Parathyroid adenoma (tissue), 2 donors: ENCODE measurements around the gene DNMT3L.

Experiments used
- H2AFZ ChIP-seq: fragments of 300-600 bp; sonication (generic); one replicate; pipeline ENCODE4 v1.7.0; 2017; ENCODE audit warnings: antibody characterized with exemption, mild to moderate bottlenecking
- H3K27ac ChIP-seq: fragments of 300-600 bp; sonication (generic); one replicate; pipeline ENCODE4 v1.7.0; 2017
- H3K27me3 ChIP-seq: fragments of 300-600 bp; sonication (generic); one replicate; pipeline ENCODE4 v1.7.0; 2017; ENCODE audit warnings: low read length; ENCODE audit not compliant: control insufficient read depth, insufficient read depth
- H3K36me3 ChIP-seq: fragments of 300-600 bp; sonication (generic); one replicate; pipeline ENCODE4 v1.7.0; 2017; ENCODE audit warnings: low read length; ENCODE audit not compliant: control insufficient read depth, insufficient read depth
- H3K4me1 ChIP-seq: fragments of 300-600 bp; sonication (generic); one replicate; pipeline ENCODE4 v1.7.0; 2017; ENCODE audit warnings: control low read depth
- H3K4me2 ChIP-seq: fragments of 300-600 bp; sonication (generic); one replicate; pipeline ENCODE4 v1.7.0; 2017; ENCODE audit warnings: low read length
- H3K4me3 ChIP-seq: fragments of 300-600 bp; sonication (generic); one replicate; pipeline ENCODE4 v1.7.0; 2017; ENCODE audit warnings: low read depth, low read length
- H3K79me2 ChIP-seq: fragments of 300-600 bp; sonication (generic); one replicate; pipeline ENCODE4 v1.7.0; 2017; ENCODE audit warnings: control low read depth
- H3K9ac ChIP-seq: fragments of 300-600 bp; sonication (generic); one replicate; pipeline ENCODE4 v1.7.0; 2017; ENCODE audit warnings: mild to moderate bottlenecking
- H3K9me3 ChIP-seq: fragments of 300-600 bp; sonication (generic); one replicate; pipeline ENCODE4 v1.7.0; 2017; ENCODE audit warnings: low read length; ENCODE audit not compliant: control insufficient read depth
- TF ChIP-seq, protein P1 (sequence below): fragments of 300-600 bp; sonication (generic); IDR thresholded peaks from one replicate; pipeline ENCODE4 v1.7.0; 2017; ENCODE audit warnings: antibody characterized with exemption, mild to moderate bottlenecking
- donor health status: primary hyperparathyroidism.

The DNMT3L gene

DNA sequence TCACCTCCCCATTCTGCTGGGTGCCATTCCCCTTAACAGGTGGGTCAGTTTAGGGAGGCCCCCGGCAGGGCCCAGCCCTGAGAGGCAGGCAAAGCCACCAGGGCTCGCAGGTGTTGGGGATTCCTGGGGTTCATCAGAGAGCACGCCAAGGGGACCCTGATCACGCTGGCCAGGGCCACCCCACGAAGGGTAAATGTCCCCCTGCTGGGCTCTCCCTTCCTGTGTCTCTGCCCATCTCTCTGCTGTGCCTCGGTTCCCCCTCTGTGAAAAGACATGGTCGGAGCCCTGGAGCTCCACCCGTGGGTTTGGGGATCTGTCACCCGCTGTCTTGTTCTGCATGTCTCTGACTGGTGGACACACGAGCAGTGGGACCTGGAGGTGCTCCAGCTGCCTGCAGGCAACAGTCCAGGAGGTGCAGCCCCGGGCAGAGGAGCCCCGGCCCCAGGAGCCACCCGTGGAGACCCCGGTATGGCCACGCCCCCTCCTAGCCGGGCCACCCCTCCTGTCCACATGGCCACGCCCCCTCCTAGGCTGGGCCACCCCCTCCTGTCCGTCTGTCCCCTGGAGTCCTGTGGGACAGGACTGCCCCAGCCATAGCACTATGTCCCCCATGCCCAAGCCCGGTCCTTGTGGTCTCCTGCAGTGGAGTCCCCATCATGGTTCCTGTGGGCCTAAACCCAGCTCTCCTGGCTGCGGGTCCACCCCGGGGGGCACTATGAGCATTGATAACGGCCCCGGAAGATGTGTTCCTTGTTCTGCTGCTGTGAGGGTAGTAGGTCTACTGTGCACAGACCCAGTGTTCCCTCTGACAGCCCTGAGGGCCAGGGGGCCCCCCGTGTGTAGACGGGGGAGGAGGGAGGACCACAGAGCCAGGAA, 30.5 kb upstream of the DNMT3L start:
- Histone ChIP-seq H3K79me2 (no peaks in the 10 kb centered on the region), H3K36me3 (no peaks in the 10 kb centered on the region), H3K4me1 (no peaks in the 10 kb centered on the region), H3K27me3 (no peaks in the 10 kb centered on the region), H2AFZ (no peak overlapping the region), H3K4me3 (no peak overlapping the region), H3K9me3 (no peaks in the 10 kb centered on the region), H3K27ac (no peak overlapping the region), H3K9ac (no peak overlapping the region), H3K4me2 (no peak overlapping the region)
- TF ChIP-seq, protein P1, sequence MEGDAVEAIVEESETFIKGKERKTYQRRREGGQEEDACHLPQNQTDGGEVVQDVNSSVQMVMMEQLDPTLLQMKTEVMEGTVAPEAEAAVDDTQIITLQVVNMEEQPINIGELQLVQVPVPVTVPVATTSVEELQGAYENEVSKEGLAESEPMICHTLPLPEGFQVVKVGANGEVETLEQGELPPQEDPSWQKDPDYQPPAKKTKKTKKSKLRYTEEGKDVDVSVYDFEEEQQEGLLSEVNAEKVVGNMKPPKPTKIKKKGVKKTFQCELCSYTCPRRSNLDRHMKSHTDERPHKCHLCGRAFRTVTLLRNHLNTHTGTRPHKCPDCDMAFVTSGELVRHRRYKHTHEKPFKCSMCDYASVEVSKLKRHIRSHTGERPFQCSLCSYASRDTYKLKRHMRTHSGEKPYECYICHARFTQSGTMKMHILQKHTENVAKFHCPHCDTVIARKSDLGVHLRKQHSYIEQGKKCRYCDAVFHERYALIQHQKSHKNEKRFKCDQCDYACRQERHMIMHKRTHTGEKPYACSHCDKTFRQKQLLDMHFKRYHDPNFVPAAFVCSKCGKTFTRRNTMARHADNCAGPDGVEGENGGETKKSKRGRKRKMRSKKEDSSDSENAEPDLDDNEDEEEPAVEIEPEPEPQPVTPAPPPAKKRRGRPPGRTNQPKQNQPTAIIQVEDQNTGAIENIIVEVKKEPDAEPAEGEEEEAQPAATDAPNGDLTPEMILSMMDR: no peak

GRCh38 chr21:44291078-44291935, 29.6 kb upstream of the DNMT3L start:
- no peak overlapping the region for H3K27ac ChIP-seq
- no peak overlapping the region for H3K9ac ChIP-seq
- H3K79me2 ChIP-seq: no peaks in the 10 kb centered on the region
- TF ChIP-seq, protein P1: no peak
- H3K4me1 ChIP-seq: no peaks in the 10 kb centered on the region
- H3K36me3 ChIP-seq: no peaks in the 10 kb centered on the region
- H3K4me2 ChIP-seq: no peak overlapping the region
- no peaks in the 10 kb centered on the region for H3K27me3 ChIP-seq
- H3K4me3 ChIP-seq: no peak overlapping the region
- no peak overlapping the region for H2AFZ ChIP-seq
- no peaks in the 10 kb centered on the region for H3K9me3 ChIP-seq

DNA sequence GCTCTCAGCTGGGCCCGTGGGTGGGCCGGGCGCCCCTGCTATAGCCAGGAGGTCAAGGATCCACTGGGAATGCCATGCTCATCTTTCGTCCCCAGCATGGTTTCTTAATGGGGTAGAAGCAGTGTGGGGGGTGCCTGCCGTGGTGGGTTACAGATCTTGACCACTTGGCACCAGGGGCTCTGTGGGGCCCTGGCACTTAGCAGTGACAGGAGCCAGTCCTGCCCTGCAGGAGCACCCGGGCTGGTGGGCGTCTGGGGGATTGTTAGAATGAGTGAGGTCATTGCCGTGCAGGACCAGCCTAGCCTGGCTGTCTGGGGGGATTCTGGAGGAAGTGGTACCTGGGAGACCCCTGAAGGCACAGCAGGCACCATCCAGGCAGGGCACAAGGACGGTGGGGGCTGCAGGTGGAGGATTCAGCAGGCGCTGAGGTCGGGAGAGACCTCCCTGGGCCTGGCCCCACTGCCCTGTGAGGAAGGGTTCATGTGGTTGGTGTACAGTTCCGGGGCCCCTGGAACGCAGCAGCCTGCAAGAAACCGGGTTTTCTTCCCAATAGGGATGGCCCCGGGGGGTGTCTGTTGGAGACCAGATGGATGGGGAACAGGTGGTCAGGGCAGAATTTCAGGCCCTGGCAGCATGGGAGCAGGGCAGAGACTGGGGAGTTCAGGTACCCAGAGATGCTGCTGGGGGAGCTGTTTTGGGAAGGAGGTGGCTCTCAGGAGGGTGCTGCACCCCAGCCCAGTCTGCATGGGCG, 28.8 kb upstream of the DNMT3L start:
- TF ChIP-seq, protein P1: no peak
- Histone ChIP-seq H3K36me3 (no peaks in the 10 kb centered on the region), H3K27ac (no peak overlapping the region), H3K9me3 (no peaks in the 10 kb centered on the region), H3K4me2 (no peak overlapping the region), H3K27me3 (no peaks in the 10 kb centered on the region), H3K4me3 (no peak overlapping the region), H3K4me1 (no peaks in the 10 kb centered on the region), H3K9ac (no peak overlapping the region), H3K79me2 (no peaks in the 10 kb centered on the region), H2AFZ (no peak overlapping the region)

DNA sequence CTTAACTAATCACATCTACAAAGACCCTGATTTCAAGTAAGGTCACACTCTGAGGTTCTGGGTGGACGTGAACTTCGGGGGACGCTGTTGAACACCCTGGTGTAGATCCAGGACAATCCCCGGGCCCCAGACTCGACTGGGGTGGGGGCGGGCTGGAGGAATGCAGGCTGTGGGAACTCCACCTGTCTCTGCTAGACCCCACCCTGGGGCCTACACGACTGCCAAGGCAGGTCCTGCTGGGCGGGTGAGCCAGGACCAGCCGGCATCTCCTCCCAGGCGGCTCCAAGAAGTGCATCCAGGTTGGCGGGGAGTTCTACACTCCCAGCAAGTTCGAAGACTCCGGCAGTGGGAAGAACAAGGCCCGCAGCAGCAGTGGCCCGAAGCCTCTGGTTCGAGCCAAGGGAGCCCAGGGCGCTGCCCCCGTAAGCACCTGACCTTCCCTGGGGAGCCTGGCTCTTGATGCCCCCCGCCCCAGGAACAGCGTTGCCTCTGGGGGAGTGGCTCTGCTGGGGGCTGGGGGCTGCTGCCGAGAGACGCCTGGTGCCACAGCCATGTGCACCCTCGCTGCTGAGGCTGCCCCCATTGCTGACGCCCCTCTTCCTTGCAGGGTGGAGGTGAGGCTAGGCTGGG, 27.8 kb upstream of the DNMT3L start:
- Histone ChIP-seq H3K9me3 (no peaks in the 10 kb centered on the region), H3K4me1 (no peaks in the 10 kb centered on the region), H2AFZ (no peak overlapping the region), H3K4me2 (no peak overlapping the region), H3K9ac (no peak overlapping the region), H3K4me3 (no peak overlapping the region), H3K36me3 (no peaks in the 10 kb centered on the region), H3K27me3 (no peaks in the 10 kb centered on the region), H3K79me2 (no peaks in the 10 kb centered on the region), H3K27ac (no peak overlapping the region)
- TF ChIP-seq, protein P1: no peak
